GM12875 (cell line): ENCODE measurements around the gene FBXO40.

Source experiments
- H3K4me3 ChIP-seq: one replicate; pipeline ENCODE4 v1.5.1; 2011; ENCODE audit warnings: low read depth, low read length, control low read depth
- CTCF ChIP-seq: IDR thresholded peaks from 2 replicates; pipeline ENCODE4 v1.5.1; 2011; ENCODE audit warnings: low read depth, mild to moderate bottlenecking, control low read depth, inconsistent platforms, low read length, moderate library complexity, borderline replicate concordance; ENCODE audit not compliant: insufficient read depth

Gene FBXO40

GRCh38 chr3:121654493-121655385, 61.6 kb downstream of the FBXO40 start:
- no peak for TF ChIP-seq CTCF
- H3K4me3 ChIP-seq = no peak overlapping the region

GRCh38 chr3:121658716-121659435, 65.7 kb downstream of the FBXO40 start:
- TF ChIP-seq CTCF = no peak
- peak overlapping the region; percentile 26 for H3K4me3 ChIP-seq

- TF ChIP-seq CTCF = no peak
- H3K4me3 ChIP-seq = peak overlapping the region; percentile 81
These were observed 66.4 kb downstream of the FBXO40 start for GRCh38 chr3:121659586-121659985.

- TF ChIP-seq CTCF = no peak
- H3K4me3 ChIP-seq = peak within 1 kb of the TSS; percentile 81
These were observed 67.4 kb downstream of the FBXO40 start, which contains the start of gene HCLS1 for GRCh38 chr3:121660356-121661171. TSS of gene HCLS1 (minus strand) at chr3:121660903. CDS start at chr3:121658347, 2,556 bp downstream.

- TF ChIP-seq CTCF = no peak
- H3K4me3 ChIP-seq = no peak overlapping the region
These were observed 68.2 kb downstream of the FBXO40 start for GRCh38 chr3:121661376-121661775.

GRCh38 chr3:121662742-121663141, 69.6 kb downstream of the FBXO40 start:
- H3K4me3 ChIP-seq = no peak overlapping the region
- no peak for TF ChIP-seq CTCF
